Vagina (tissue), 2 donors: ENCODE measurements around the gene LDAH.

Source experiments
- POLR2A ChIP-seq, 2 donors: fragments of 450-650 bp; IDR thresholded peaks; one replicate each; pipeline ENCODE4 v1.6.1; 2017; ENCODE audit warnings: antibody characterized with exemption in 2 of 2, mild to moderate bottlenecking in 2 of 2, moderate library complexity in 2 of 2
- POLR2AphosphoS5 ChIP-seq, 2 donors: sonication (generic); formaldehyde crosslinking; IDR thresholded peaks; one replicate each; pipeline ENCODE4 v1.9.0; 2017; ENCODE audit warnings: antibody characterized with exemption in 2 of 2, mild to moderate bottlenecking in 2 of 2, low read depth in 1 of 2; ENCODE audit not compliant: insufficient read depth in 1 of 2
- TF ChIP-seq, protein P1 (sequence below), 3 experiments: fragments of 450-650 bp in 2 of 3; fragments of 200-600 bp in 1 of 3; sonication (generic) in 1 of 3; IDR thresholded peaks; one replicate each; pipeline ENCODE4 v1.5.1; 2017 to 2019; ENCODE audit warnings: antibody characterized with exemption in 3 of 3, mild to moderate bottlenecking in 2 of 3, moderate library complexity in 2 of 3

DNA sequence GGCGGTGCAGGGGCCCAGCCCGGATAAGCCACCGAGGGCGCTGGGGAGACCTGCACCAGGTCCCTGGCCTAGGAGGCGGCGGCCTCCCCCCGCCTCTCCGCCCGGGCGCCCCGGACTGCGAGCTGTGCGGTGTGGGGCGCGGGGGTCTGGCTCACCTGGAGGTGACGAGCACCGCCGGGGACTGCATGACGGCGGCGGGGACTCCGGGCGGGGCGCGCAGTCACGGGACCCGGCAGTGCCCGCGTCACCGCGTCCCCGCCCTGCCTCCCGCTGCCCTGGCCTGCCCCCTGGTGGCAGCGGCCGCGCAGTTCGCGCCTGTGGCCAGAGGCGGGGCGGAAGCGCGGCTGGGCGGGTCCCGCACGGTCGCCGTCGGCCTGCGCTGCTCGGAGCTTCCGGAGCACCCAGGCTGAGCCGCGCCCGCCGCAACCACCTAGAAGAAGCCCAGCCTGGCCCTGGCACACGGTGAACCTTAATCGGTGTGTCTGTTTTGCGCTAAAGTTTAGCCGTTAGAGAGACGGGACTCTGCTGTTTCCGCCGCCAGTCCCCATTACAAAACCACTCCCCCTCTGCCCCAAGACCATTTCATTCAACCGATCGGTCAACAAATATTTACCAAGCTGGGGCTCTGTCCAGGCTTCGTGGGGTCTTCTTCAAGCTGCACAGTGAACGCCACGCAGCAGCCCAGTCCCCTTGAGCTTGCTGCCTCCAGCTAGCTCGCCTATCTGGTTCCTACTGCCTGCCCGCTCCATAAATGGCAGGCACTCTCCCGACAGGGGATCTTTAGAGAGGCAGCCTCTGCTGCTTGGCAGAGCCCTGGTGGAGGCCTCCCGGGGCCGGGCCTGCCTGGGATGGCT is 171.8 kb downstream of the LDAH start, which contains the start of gene HS1BP3:
- TF ChIP-seq, protein P1, sequence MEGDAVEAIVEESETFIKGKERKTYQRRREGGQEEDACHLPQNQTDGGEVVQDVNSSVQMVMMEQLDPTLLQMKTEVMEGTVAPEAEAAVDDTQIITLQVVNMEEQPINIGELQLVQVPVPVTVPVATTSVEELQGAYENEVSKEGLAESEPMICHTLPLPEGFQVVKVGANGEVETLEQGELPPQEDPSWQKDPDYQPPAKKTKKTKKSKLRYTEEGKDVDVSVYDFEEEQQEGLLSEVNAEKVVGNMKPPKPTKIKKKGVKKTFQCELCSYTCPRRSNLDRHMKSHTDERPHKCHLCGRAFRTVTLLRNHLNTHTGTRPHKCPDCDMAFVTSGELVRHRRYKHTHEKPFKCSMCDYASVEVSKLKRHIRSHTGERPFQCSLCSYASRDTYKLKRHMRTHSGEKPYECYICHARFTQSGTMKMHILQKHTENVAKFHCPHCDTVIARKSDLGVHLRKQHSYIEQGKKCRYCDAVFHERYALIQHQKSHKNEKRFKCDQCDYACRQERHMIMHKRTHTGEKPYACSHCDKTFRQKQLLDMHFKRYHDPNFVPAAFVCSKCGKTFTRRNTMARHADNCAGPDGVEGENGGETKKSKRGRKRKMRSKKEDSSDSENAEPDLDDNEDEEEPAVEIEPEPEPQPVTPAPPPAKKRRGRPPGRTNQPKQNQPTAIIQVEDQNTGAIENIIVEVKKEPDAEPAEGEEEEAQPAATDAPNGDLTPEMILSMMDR (IDR thresholded peaks at IDR 0.05), result peak; percentile 82 to 96 (median 84)
- TF ChIP-seq POLR2AphosphoS5 (IDR thresholded peaks at IDR 0.05; ENCODE audit: insufficient read depth in 1 of 2, low read depth in 1 of 2), result peak in 1 of 2 donors; percentile 87
- peak in 1 of 2 donors; percentile 75 for TF ChIP-seq POLR2A (IDR thresholded peaks at IDR 0.05)
